DND-41 (cell line): ENCODE measurements around the gene GALNT7.

Source experiments
- ATAC-seq: fragments of 200-7000 bp; cut with Tn5 transposase; 3 replicates; pipeline ENCODE4 v1.9.1; 2021; ENCODE audit warnings: low read depth; ENCODE audit not compliant: insufficient read depth
- DNase-seq: peaks from one replicate; pipeline ENCODE4 v3.0.0-alpha.2; 2020
- H2AFZ ChIP-seq: 2 replicates; pipeline ENCODE4 v1.6.0; 2012; ENCODE audit warnings: low read depth, low read length
- H3K27ac ChIP-seq: 2 replicates; pipeline ENCODE4 v1.5.1; 2012; ENCODE audit warnings: low read length, inconsistent platforms
- H3K27me3 ChIP-seq: fragments of 200-600 bp; sonication (generic); 2 replicates; pipeline ENCODE4 v1.6.0; 2012; ENCODE audit warnings: low read length, mild to moderate bottlenecking, inconsistent platforms; ENCODE audit not compliant: insufficient read depth, poor library complexity
- H3K36me3 ChIP-seq: 2 replicates; pipeline ENCODE4 v1.5.1; 2012; ENCODE audit warnings: low read length, inconsistent platforms; ENCODE audit not compliant: insufficient read depth
- H3K4me1 ChIP-seq: 2 replicates; pipeline ENCODE4 v1.5.1; 2012; ENCODE audit warnings: mild to moderate bottlenecking, low read length; ENCODE audit not compliant: insufficient read depth
- H3K4me2 ChIP-seq: 2 replicates; pipeline ENCODE4 v1.6.0; 2012; ENCODE audit warnings: mild to moderate bottlenecking, moderate library complexity, low read length, inconsistent platforms; ENCODE audit not compliant: insufficient read depth
- H3K4me3 ChIP-seq, 2 experiments: fragments of 200-600 bp in 1 of 2; shearing (Covaris generic) in 1 of 2; 2 replicates each; pipeline ENCODE4 v1.5.1; 2012 to 2016; ENCODE audit warnings: inconsistent platforms in 2 of 2, low read length in 2 of 2, mild to moderate bottlenecking in 2 of 2, low read depth in 1 of 2, moderate library complexity in 1 of 2
- H3K79me2 ChIP-seq: 2 replicates; pipeline ENCODE4 v1.6.0; 2012; ENCODE audit warnings: low read length, inconsistent platforms; ENCODE audit not compliant: insufficient read depth
- H3K9ac ChIP-seq: 2 replicates; pipeline ENCODE4 v1.6.0; 2012; ENCODE audit warnings: low read depth, mild to moderate bottlenecking, inconsistent platforms, low read length, moderate library complexity
- H3K9me3 ChIP-seq: 2 replicates; pipeline ENCODE4 v1.5.1; 2012; ENCODE audit warnings: low read length, moderate library complexity, mild to moderate bottlenecking, inconsistent platforms; ENCODE audit not compliant: insufficient read depth, severe bottlenecking
- H4K20me1 ChIP-seq: 2 replicates; pipeline ENCODE4 v1.6.0; 2012; ENCODE audit warnings: low read length; ENCODE audit not compliant: insufficient read depth
- EZH2 ChIP-seq: IDR thresholded peaks from 3 replicates; pipeline ENCODE4 v1.6.1; 2012; ENCODE audit warnings: borderline replicate concordance, low read depth, mild to moderate bottlenecking, moderate library complexity, low read length, inconsistent platforms; ENCODE audit not compliant: severe bottlenecking
- TF ChIP-seq, protein P1 (sequence below): IDR thresholded peaks from 2 replicates; pipeline ENCODE4 v1.5.1; 2012; ENCODE audit warnings: borderline replicate concordance, low read length, moderate library complexity, mild to moderate bottlenecking; ENCODE audit not compliant: poor library complexity, severe bottlenecking; ENCODE audit errors: extremely low read depth

The GALNT7 gene

GRCh38 chr4:173301518-173302201, 133.0 kb downstream of the GALNT7 start:
- peak overlapping the region; percentile 68 for H3K27ac ChIP-seq

DNA sequence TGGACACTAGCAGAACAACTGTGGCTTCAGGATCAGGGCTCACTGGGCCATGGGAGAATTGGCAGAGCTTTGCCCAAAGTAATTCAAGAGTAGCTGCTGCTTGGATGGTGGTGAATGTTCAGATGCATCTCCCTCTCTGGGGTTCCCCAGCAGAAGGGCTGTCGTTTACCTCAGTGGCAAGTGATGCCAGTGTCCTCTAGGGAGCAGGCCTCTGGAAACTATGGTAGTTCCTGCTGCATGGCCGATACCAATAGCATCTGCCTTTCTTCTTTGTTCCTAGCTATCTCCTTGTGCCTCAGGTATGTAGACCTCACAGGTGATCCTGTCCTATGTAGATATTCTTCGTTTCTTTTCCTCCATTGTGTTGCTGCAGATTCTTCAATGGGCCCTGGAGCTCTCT, 139.2 kb downstream of the GALNT7 start:
- Histone ChIP-seq H2AFZ (no peak overlapping the region), H3K9me3 (no peaks in the 10 kb centered on the region), H3K36me3 (peaks cover 76% of the 10 kb centered on the region), H3K4me3 (no peak overlapping the region), H4K20me1 (peaks cover 10% of the 10 kb centered on the region), H3K27me3 (no peaks in the 10 kb centered on the region), H3K4me1 (no peaks in the 10 kb centered on the region), H3K27ac (no peak overlapping the region), H3K79me2 (peaks cover 28% of the 10 kb centered on the region), H3K9ac (no peak overlapping the region), H3K4me2 (no peak overlapping the region)
- TF ChIP-seq, protein P1, sequence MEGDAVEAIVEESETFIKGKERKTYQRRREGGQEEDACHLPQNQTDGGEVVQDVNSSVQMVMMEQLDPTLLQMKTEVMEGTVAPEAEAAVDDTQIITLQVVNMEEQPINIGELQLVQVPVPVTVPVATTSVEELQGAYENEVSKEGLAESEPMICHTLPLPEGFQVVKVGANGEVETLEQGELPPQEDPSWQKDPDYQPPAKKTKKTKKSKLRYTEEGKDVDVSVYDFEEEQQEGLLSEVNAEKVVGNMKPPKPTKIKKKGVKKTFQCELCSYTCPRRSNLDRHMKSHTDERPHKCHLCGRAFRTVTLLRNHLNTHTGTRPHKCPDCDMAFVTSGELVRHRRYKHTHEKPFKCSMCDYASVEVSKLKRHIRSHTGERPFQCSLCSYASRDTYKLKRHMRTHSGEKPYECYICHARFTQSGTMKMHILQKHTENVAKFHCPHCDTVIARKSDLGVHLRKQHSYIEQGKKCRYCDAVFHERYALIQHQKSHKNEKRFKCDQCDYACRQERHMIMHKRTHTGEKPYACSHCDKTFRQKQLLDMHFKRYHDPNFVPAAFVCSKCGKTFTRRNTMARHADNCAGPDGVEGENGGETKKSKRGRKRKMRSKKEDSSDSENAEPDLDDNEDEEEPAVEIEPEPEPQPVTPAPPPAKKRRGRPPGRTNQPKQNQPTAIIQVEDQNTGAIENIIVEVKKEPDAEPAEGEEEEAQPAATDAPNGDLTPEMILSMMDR = no peak
- TF ChIP-seq EZH2 = no peak
- ATAC-seq (no peak), DNase-seq (no peak)

More at GRCh38 chr4:173301518-173302201, 133.0 kb downstream of the GALNT7 start:
- no peaks in the 10 kb centered on the region for H3K27me3 ChIP-seq
- H3K9ac ChIP-seq = no peak overlapping the region
- peaks cover 72% of the 10 kb centered on the region for H3K36me3 ChIP-seq
- no peaks in the 10 kb centered on the region for H3K9me3 ChIP-seq
- H3K4me1 ChIP-seq = peaks cover 12% of the 10 kb centered on the region
- no peak overlapping the region for H2AFZ ChIP-seq
- 0 out of 2 replicates have a peak overlapping the region, but pooled peaks have one; percentile 11 for H3K4me2 ChIP-seq
- TF ChIP-seq, protein P1 = peak; percentile 85
- no peak for TF ChIP-seq EZH2
- peak; percentile 30 for DNase-seq
- H3K4me3 ChIP-seq = no peak overlapping the region
- ATAC-seq = peak; percentile 75
- H4K20me1 ChIP-seq = no peaks in the 10 kb centered on the region; the same call in 1 of the 2 replicates
- peaks cover 22% of the 10 kb centered on the region for H3K79me2 ChIP-seq

DNA sequence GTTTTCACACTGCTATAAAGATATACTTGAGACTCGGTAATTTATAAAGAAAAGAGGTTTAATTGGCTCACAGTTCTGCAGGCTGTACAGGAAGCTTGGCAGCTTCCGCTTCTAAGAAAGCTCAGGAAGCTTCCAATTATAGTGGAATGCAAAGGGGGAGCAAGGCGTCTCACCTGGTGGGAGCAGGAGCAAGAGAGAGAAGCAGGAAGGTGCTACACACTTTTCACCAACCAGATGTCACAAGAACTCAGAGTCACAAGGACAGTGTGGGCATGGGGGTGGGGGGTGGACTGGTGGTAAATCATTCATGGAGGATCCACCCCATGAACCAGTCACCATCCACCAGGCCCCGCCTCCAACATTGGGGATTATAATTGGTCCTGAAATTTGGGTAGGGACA, 142.8 kb downstream of the GALNT7 start:
- peaks cover 10% of the 10 kb centered on the region for H4K20me1 ChIP-seq
- no peak overlapping the region for H3K27ac ChIP-seq
- H3K9ac ChIP-seq = no peak overlapping the region
- TF ChIP-seq, protein P1 = no peak
- TF ChIP-seq EZH2 = no peak
- no peak overlapping the region for H3K4me2 ChIP-seq
- H3K4me3 ChIP-seq = no peak overlapping the region
- no peaks in the 10 kb centered on the region for H3K4me1 ChIP-seq
- no peaks in the 10 kb centered on the region for H3K27me3 ChIP-seq
- H3K9me3 ChIP-seq = no peaks in the 10 kb centered on the region
- H3K36me3 ChIP-seq = peaks cover 79% of the 10 kb centered on the region
- no peak for DNase-seq
- H2AFZ ChIP-seq = no peak overlapping the region
- ATAC-seq = 0 out of 3 replicates have a peak, but pooled peaks have one; percentile 16
- H3K79me2 ChIP-seq = peaks cover 17% of the 10 kb centered on the region; the same call in 1 of the 2 replicates
